Measurements from ENCODE around the gene TMCO6. TPM values are rescaled to one million over a fixed set of nuclear protein-coding genes. Genes with fewer than 3 reads are reported as not detected.
"Not testable (repeated sequence)": the region's sequence is repeated elsewhere in the genome, so short reads cannot be mapped to it uniquely, and the experiment has no call there.

Gene TMCO6
- 11.1 TPM for polyA plus RNA-seq (2012; ENCODE audit: low read depth, missing spikeins)

GRCh38 chr5:140639148-140639981, at the start of gene TMCO6:
TSS of gene TMCO6 (plus strand) at chr5:140639451. CDS start at chr5:140639528, 77 bp downstream.
- FAIRE-seq = peak; percentile 97
- DNase-seq (ENCODE audit: insufficient read length, low spot score) = peak; percentile 98
- TF ChIP-seq POLR2A (IDR thresholded peaks at IDR 0.05; ENCODE audit: low read depth, low read length) (peak; percentile 67), SPI1 (IDR thresholded peaks at IDR 0.05; ENCODE audit: low read depth, low read length) (no peak), POLR2AphosphoS5 (IDR thresholded peaks at IDR 0.05; ENCODE audit: low read depth, low read length) (peak; percentile 66)

- FAIRE-seq (no peak), DNase-seq (ENCODE audit: insufficient read length, low spot score) (no peak)
- no peak for TF ChIP-seq POLR2AphosphoS5 (IDR thresholded peaks at IDR 0.05; ENCODE audit: low read depth, low read length)
Measured at GRCh38 chr5:140590861-140591260, 48.4 kb upstream of the TMCO6 start.

- no peak for DNase-seq (ENCODE audit: insufficient read length, low spot score)
- TF ChIP-seq TAF1 (IDR thresholded peaks at IDR 0.05; ENCODE audit: low read depth, low read length) (no peak), POLR2AphosphoS5 (IDR thresholded peaks at IDR 0.05; ENCODE audit: low read depth, low read length) (no peak), POU2F2 (IDR thresholded peaks at IDR 0.05; ENCODE audit: low read depth, low read length) (no peak), SPI1 (IDR thresholded peaks at IDR 0.05; ENCODE audit: low read depth, low read length) (no peak), POLR2A (IDR thresholded peaks at IDR 0.05; ENCODE audit: low read depth, low read length) (no peak), PAX5 (IDR thresholded peaks at IDR 0.05; ENCODE audit: insufficient read depth, low read length, severe bottlenecking) (no peak)
- FAIRE-seq = no peak
Measured at GRCh38 chr5:140591747-140592372, 47.4 kb upstream of the TMCO6 start.

GRCh38 chr5:140593070-140593469, 46.2 kb upstream of the TMCO6 start:
- not testable (repeated sequence) for DNase-seq (ENCODE audit: insufficient read length, low spot score); FAIRE-seq

- no peak for FAIRE-seq
- TF ChIP-seq POLR2A (IDR thresholded peaks at IDR 0.05; ENCODE audit: low read depth, low read length) = no peak
- no peak for TF ChIP-seq SPI1 (IDR thresholded peaks at IDR 0.05; ENCODE audit: low read depth, low read length)
- no peak for TF ChIP-seq POU2F2 (IDR thresholded peaks at IDR 0.05; ENCODE audit: low read depth, low read length)
- no peak for TF ChIP-seq POLR2AphosphoS5 (IDR thresholded peaks at IDR 0.05; ENCODE audit: low read depth, low read length)
- DNase-seq (ENCODE audit: insufficient read length, low spot score) = no peak
Measured at GRCh38 chr5:140594169-140594568, 45.1 kb upstream of the TMCO6 start.

GRCh38 chr5:140595538-140596300, 43.5 kb upstream of the TMCO6 start:
- DNase-seq (ENCODE audit: insufficient read length, low spot score) (no peak), FAIRE-seq (no peak)
- TF ChIP-seq POU2F2 (IDR thresholded peaks at IDR 0.05; ENCODE audit: low read depth, low read length) (no peak), POLR2AphosphoS5 (IDR thresholded peaks at IDR 0.05; ENCODE audit: low read depth, low read length) (no peak), TAF1 (IDR thresholded peaks at IDR 0.05; ENCODE audit: low read depth, low read length) (no peak), PAX5 (IDR thresholded peaks at IDR 0.05; ENCODE audit: insufficient read depth, low read length, severe bottlenecking) (no peak), POLR2A (IDR thresholded peaks at IDR 0.05; ENCODE audit: low read depth, low read length) (no peak), SPI1 (IDR thresholded peaks at IDR 0.05; ENCODE audit: low read depth, low read length) (no peak)

- TF ChIP-seq POLR2A (IDR thresholded peaks at IDR 0.05; ENCODE audit: low read depth, low read length) (no peak), PAX5 (IDR thresholded peaks at IDR 0.05; ENCODE audit: insufficient read depth, low read length, severe bottlenecking) (no peak), TAF1 (IDR thresholded peaks at IDR 0.05; ENCODE audit: low read depth, low read length) (no peak), SPI1 (IDR thresholded peaks at IDR 0.05; ENCODE audit: low read depth, low read length) (no peak), POLR2AphosphoS5 (IDR thresholded peaks at IDR 0.05; ENCODE audit: low read depth, low read length) (no peak), POU2F2 (IDR thresholded peaks at IDR 0.05; ENCODE audit: low read depth, low read length) (no peak)
- FAIRE-seq (no peak), DNase-seq (ENCODE audit: insufficient read length, low spot score) (no peak)
Measured at GRCh38 chr5:140596321-140596741, 42.9 kb upstream of the TMCO6 start.

GRCh38 chr5:140598836-140599235, 40.4 kb upstream of the TMCO6 start:
- FAIRE-seq (no peak), DNase-seq (ENCODE audit: insufficient read length, low spot score) (no peak)
- no peak for TF ChIP-seq POLR2AphosphoS5 (IDR thresholded peaks at IDR 0.05; ENCODE audit: low read depth, low read length)

GRCh38 chr5:140600096-140600495, 39.2 kb upstream of the TMCO6 start:
- FAIRE-seq = no peak
- TF ChIP-seq TAF1 (IDR thresholded peaks at IDR 0.05; ENCODE audit: low read depth, low read length) (no peak), PAX5 (IDR thresholded peaks at IDR 0.05; ENCODE audit: insufficient read depth, low read length, severe bottlenecking) (no peak), POLR2AphosphoS5 (IDR thresholded peaks at IDR 0.05; ENCODE audit: low read depth, low read length) (no peak), POLR2A (IDR thresholded peaks at IDR 0.05; ENCODE audit: low read depth, low read length) (no peak), POU2F2 (IDR thresholded peaks at IDR 0.05; ENCODE audit: low read depth, low read length) (no peak), SPI1 (IDR thresholded peaks at IDR 0.05; ENCODE audit: low read depth, low read length) (no peak)
- no peak for DNase-seq (ENCODE audit: insufficient read length, low spot score)

- TF ChIP-seq SPI1 (IDR thresholded peaks at IDR 0.05; ENCODE audit: low read depth, low read length) (no peak), PAX5 (IDR thresholded peaks at IDR 0.05; ENCODE audit: insufficient read depth, low read length, severe bottlenecking) (no peak), POLR2A (IDR thresholded peaks at IDR 0.05; ENCODE audit: low read depth, low read length) (no peak), POLR2AphosphoS5 (IDR thresholded peaks at IDR 0.05; ENCODE audit: low read depth, low read length) (no peak), TAF1 (IDR thresholded peaks at IDR 0.05; ENCODE audit: low read depth, low read length) (no peak), POU2F2 (IDR thresholded peaks at IDR 0.05; ENCODE audit: low read depth, low read length) (no peak)
- FAIRE-seq (no peak), DNase-seq (ENCODE audit: insufficient read length, low spot score) (no peak)
Measured at GRCh38 chr5:140602147-140602546, 37.1 kb upstream of the TMCO6 start.

GRCh38 chr5:140603446-140603698, 35.9 kb upstream of the TMCO6 start:
- not testable (repeated sequence) for DNase-seq (ENCODE audit: insufficient read length, low spot score); FAIRE-seq
